GM19351 (cell line): Measurements from ENCODE around the gene SEC23IP.
"Not testable (repeated sequence)": the region's sequence is repeated elsewhere in the genome, so short reads cannot be mapped to it uniquely, and the experiment has no call there.

Experiments
- ATAC-seq: cut with Tn5 transposase; IDR thresholded peaks from one replicate; pipeline ENCODE4 v1.9.1; 2021; ENCODE audit warnings: mild to moderate bottlenecking, moderate library complexity; ENCODE audit not compliant: unreplicated experiment

The SEC23IP gene

GRCh38 chr10:119878524-119878923 lies 14.0 kb upstream of the SEC23IP start:
- ATAC-seq = no peak

DNA sequence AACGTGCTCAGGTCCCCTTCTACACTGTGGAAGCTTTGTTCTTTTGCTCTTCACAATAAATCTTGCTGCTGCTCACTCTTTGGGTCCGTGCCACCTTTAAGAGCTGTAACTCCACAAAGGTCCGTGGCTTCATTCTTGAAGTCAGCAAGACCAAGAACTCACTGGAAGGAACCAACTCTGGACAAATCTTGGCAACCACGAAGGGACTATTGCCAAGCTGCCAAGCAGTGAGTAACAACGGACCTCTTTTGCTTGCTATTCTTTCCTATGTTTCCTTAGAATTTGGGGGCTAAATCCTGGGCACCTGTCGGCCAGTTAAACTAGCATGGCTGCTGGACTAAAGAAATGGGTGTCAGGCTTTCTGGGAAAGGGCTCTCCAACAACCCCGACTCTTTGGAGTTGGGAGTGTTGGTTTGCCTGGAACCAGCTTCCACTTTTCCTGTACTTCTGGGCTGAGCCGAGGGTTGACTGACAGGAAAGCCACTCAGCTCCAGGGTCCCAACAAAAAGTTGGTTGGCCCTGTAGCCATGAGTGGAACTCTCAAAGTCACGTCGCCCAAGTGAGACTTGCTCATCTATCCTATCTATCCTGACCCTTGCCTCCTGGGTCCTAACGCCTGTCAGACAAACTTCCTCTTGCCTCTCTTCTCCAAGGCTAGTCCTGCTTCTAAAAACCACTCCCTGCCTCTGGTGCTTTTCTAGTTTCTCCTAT lies 8.5 kb upstream of the SEC23IP start:
- not testable (repeated sequence) for ATAC-seq

DNA sequence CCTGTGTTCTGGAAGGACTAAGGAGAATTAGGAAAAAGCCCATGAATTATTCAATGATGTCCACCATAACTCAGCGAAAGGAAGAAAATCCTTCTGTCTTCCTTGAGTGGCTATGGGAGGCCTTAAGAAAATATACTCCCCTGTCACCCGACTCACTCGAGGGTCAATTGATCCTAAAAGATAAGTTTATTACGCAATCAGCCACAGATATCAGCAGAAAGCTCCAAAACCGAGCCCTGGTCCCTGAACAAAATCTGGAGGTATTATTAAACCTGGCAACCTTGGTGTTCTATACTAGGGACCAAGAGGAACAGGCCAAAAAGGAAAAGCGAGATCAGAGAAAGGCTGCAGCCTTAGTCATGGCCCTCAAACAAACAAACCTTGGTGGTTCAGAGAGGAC lies 6.5 kb upstream of the SEC23IP start:
- ATAC-seq = not testable (repeated sequence)

GRCh38 chr10:119888715-119889114 lies 3.8 kb upstream of the SEC23IP start:
- ATAC-seq = not testable (repeated sequence)

- ATAC-seq = not testable (repeated sequence)
These were observed 3.3 kb upstream of the SEC23IP start for GRCh38 chr10:119889201-119889600.

- ATAC-seq = not testable (repeated sequence)
These were observed 2.2 kb upstream of the SEC23IP start for GRCh38 chr10:119890307-119890706.

- ATAC-seq = not testable (repeated sequence)
These were observed 712 bp upstream of the SEC23IP start for GRCh38 chr10:119891849-119892187.

- no peak for ATAC-seq
These were observed 544 bp downstream of the SEC23IP start for GRCh38 chr10:119893074-119893473.

DNA sequence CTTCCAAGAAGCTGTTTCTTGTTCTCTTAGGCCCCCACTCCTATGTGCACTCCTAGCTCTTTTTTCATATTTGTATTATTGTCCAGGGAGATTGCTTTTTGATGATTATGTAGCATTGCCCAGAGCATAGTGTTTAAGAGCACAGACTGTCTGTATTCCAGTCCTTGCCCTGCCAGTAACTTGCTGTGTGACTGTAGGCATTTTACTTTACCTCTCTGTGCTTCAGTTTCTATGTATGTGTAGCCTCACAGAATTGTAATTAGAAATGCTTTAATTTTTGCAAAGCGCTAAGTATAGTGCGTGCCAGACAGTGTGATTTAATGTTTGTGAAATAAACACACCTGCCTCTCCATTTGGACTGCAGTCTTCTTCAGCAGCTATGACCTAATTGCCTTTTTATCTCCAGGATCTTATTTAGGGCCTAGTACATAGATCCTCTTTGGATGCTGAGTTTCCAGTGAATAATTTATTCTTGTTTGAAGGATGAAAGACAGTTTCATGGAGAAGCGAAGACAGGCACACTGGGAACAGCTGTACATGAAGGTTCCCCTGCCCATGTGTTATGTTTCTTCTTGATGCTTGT lies 1.4 kb downstream of the SEC23IP start:
- no peak for ATAC-seq

DNA sequence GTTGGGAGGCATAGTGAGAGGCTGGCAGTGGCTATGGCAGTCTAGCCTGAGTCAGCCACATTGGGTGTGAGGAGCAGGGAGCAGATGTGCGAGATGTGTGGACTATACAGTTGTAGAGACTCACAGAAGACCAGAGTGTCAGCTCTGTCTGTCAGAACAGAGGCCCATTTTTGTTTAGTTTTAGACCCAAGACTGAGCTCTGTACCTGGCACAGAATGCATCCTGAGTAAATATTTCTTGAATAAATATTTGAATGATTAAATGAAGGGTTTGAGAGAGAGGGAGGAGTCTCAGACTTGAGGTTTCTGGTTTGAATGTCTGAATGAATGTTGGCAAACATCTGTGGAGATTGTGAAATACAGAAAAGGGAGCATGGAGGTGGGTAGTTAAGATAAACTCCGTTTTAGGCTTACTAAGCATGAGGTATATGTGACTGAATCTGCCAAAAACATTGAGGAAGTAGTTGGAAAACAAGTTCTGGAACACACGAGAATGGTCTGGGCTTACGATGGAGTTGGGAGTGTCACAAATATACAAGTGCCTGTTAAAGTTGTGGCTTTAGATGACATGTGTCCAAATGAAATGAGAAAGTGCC lies 3.6 kb downstream of the SEC23IP start:
- ATAC-seq = no peak

GRCh38 chr10:119896937-119897770 lies 4.6 kb downstream of the SEC23IP start:
- no peak for ATAC-seq

DNA sequence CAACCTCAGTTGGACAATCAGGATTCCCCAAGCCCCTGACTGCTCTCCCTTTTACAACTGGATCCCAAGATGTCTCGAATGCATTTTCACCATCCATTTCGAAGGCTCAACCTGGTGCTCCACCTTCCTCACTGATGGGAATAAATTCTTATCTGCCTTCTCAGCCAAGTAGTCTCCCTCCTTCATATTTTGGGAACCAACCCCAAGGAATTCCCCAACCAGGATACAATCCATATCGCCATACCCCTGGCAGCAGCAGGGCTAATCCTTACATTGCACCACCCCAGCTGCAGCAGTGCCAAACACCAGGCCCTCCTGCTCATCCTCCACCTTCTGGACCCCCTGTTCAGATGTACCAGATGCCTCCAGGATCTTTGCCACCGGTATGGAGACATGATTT lies 6.0 kb downstream of the SEC23IP start:
- no peak for ATAC-seq

GRCh38 chr10:119903946-119904666 lies 11.6 kb downstream of the SEC23IP start:
- no peak for ATAC-seq

- ATAC-seq = not testable (repeated sequence)
These were observed 15.2 kb downstream of the SEC23IP start for GRCh38 chr10:119907695-119908094.

DNA sequence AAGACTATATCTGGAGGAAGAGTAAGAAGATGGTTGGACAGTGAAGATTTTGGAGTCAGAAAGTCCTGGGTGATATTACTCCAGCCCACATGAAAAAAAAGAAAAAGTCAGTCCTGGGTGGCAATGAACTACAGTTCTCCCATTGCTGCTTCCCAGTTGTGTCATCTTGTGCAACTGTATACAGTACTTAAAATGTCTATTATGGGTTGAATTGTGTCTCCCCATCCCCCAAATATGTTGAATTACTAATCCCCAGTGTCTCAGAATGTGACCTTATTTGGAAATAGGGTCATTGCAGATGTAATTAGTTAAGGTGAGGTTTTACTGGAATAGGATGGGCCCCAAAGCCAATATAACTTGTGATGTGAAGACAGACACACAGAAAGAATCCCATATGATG lies 15.6 kb downstream of the SEC23IP start:
- ATAC-seq = no peak

DNA sequence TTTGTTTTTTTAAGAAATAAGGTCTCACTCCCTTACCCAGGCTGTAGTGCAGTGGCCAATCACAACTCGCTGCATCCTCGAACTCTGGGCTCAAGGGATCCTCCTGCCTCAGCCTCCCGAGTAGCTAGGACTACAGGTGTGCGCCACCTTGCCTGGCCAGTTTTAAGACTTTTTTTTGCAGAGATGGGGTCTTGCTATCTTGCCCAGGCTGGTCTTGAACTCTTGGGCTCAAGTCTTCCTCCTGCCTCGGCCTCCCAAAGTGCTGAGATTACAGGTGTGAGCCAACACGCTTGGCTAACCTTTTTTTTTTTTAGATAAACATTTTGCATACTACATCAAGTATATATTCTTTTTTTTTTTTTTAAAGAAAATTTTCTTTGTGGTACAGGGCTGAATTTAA lies 18.2 kb downstream of the SEC23IP start:
- ATAC-seq = no peak

GRCh38 chr10:119917777-119918176 lies 25.2 kb downstream of the SEC23IP start:
- ATAC-seq = no peak

- ATAC-seq = no peak
These were observed 26.7 kb downstream of the SEC23IP start for GRCh38 chr10:119919271-119919670.

- ATAC-seq = peak; percentile 71
These were observed 27.3 kb downstream of the SEC23IP start for GRCh38 chr10:119919826-119920225.

DNA sequence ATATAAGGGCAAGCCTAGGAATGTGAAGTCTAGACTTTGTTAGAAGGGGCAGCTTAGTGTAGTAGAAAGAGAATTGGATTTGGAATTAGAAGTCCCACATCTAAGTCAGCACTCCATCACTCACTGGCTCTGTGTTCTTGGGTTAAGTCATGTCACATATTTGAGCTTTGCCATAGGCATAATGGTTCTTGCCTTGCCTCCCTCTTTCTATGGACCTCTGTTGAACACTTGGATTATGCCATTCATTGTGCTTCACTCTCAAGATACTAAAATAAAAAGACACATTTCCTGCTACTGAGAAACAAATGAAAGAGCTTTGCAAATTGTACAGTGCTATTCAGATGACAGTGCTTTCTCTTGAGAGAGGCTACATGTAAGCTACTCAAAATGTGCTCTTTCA lies 35.9 kb downstream of the SEC23IP start:
- ATAC-seq = no peak

DNA sequence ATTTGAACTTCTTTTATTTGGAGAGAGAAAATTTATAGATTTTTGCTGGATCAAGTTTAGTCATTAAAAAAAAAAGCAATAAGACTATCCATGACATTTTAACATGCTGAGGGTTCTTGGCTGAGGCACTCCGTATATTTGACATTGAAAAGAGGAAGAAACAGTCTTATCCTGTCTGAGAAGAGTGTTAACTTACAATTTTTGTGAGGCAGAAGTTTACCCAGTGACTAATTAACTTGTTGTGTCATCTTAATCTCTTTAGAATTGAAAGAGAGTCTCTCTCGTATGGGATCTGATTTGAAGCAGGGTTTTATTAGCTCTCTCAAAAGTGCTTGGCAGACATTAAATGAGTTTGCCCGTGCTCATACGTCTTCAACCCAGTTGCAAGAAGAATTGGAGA lies 39.3 kb downstream of the SEC23IP start:
- no peak for ATAC-seq
